A673 (cell line): ENCODE measurements around the gene APOO. TPM values are rescaled to one million over a fixed set of nuclear protein-coding genes. Genes with fewer than 3 reads are reported as not detected.

ENCODE experiments used
- BruUV-seq: library from RNA; stranded (reverse); fragments of 400-500 nt; replicated peaks from 2 replicates; lab custom pipeline; 2021; lab: Mats Ljungman, UMichigan
- CTCF ChIA-PET: fragments of 300-600 bp; sonication (Branson Sonifier 250); formaldehyde crosslinking; loops from one replicate; lab custom pipeline; 2022; ENCODE audit warnings: antibody characterized with exemption; lab: Charles Lee
- POLR2A ChIA-PET: fragments of 300-600 bp; sonication (Branson Sonifier 250); formaldehyde crosslinking; loops from one replicate; lab custom pipeline; 2022; ENCODE audit warnings: antibody characterized with exemption; ENCODE audit not compliant: low non-redundant PET; lab: Charles Lee
- DNase-seq: peaks from one replicate; pipeline ENCODE4 v3.0.0-alpha.2; 2015; ENCODE audit warnings: low spot score
- H3K27ac ChIP-seq: fragments of 200-600 bp; sonication (generic); 2 replicates; pipeline ENCODE4 v1.5.1; 2016; ENCODE audit warnings: mixed run types, low read depth, mild to moderate bottlenecking, mixed read lengths, antibody characterized with exemption, low read length; ENCODE audit not compliant: poor library complexity, severe bottlenecking
- H3K27me3 ChIP-seq: fragments of 200-600 bp; sonication (generic); replicated peaks from 2 replicates; pipeline ENCODE4 v1.6.1; 2017; ENCODE audit warnings: mixed run types, low read depth, mild to moderate bottlenecking, mixed read lengths, antibody characterized with exemption, low read length; ENCODE audit not compliant: insufficient read depth, poor library complexity
- H3K36me3 ChIP-seq: fragments of 200-600 bp; sonication (generic); 2 replicates; pipeline ENCODE4 v1.6.1; 2016; ENCODE audit warnings: mixed run types, mild to moderate bottlenecking, mixed read lengths, antibody characterized with exemption, low read length; ENCODE audit not compliant: insufficient read depth, poor library complexity, severe bottlenecking
- H3K4me1 ChIP-seq: fragments of 200-600 bp; sonication (generic); 2 replicates; pipeline ENCODE4 v1.6.1; 2017; ENCODE audit warnings: mixed run types, mild to moderate bottlenecking, mixed read lengths, antibody characterized with exemption, low read length; ENCODE audit not compliant: insufficient read depth, poor library complexity, severe bottlenecking
- H3K4me3 ChIP-seq: fragments of 200-600 bp; sonication (generic); 2 replicates; pipeline ENCODE4 v1.5.1; 2016; ENCODE audit warnings: low read depth, mixed run types, mild to moderate bottlenecking, mixed read lengths, low read length; ENCODE audit not compliant: poor library complexity, severe bottlenecking
- H3K9me3 ChIP-seq: fragments of 200-600 bp; sonication (generic); 2 replicates; pipeline ENCODE4 v1.6.1; 2016; ENCODE audit warnings: mixed run types, low read depth, mild to moderate bottlenecking, mixed read lengths, antibody characterized with exemption, low read length; ENCODE audit not compliant: poor library complexity, severe bottlenecking
- CTCF ChIP-seq: fragments of 300-800, 200-600 bp; sonication (generic); conservative IDR thresholded peaks from 2 replicates; pipeline ENCODE4 v1.5.1; 2017; ENCODE audit warnings: low read depth, mild to moderate bottlenecking, antibody characterized with exemption, low read length, moderate library complexity, mixed read lengths
- EZH2 ChIP-seq: fragments of 200-600 bp; sonication (generic); IDR thresholded peaks from 2 replicates; pipeline ENCODE4 v1.6.1; 2017; ENCODE audit warnings: borderline replicate concordance, low read depth, mild to moderate bottlenecking, mixed read lengths, antibody characterized with exemption, low read length; ENCODE audit not compliant: poor library complexity, severe bottlenecking
- intact Hi-C: fragments of 100-400 bp; cut with micrococcal nuclease; formaldehyde crosslinking; loops from one replicate; pipeline ENCODE4 v1.10.0; 2022; ENCODE audit not compliant: unreplicated experiment
- total RNA-seq: library from RNA; stranded (reverse); gene quantifications from 2 replicates; pipeline ENCODE4 v1.2.3, GENCODE V29; 2021

The APOO gene
- total RNA-seq, 1 experiment from 2014 or later: 79.0 TPM

DNA sequence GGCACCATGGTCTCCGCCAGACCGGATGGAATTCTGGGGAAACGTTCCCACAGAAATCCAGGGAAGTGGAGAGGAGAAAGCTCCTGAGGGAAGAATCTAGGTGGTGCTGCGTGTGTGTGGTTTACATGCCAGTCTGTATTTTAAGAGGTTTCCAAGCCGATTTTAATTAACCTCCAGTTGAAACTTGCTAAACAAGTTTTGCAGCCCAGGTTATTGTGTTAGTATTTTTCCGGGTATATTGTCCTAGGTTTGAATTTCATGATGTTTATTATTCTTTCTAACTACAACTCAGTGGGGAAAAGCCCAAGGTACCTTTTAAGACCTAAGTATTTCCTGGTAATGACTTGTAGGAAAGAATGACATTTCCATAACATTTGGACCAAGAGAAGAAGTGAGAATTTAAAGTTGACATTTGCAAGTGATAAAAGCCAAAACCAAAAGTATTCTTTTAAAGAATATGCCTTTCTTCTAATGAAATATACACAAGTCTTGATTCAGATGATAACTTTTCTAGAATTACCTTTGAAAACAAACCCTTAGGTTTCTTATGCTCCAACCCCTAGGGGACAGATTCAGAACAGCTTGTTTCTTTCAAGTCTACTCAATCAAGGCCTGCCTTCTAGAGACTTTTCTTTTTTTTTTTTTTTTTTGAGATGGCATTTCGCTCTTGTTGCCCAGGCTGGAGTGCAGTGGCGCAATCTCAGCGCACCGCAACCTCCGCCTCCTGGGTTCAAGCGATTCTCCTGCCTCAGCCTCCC is 110.2 kb downstream of the APOO start:
- ChIA-PET POLR2A (no interaction called here), CTCF (interaction anchor here (0.7 kb wide), 1 partner anchor 9 kb away, joined by 7 read pairs; no protein-coding TSS in a partner anchor)
- H3K27ac ChIP-seq: no peak overlapping the region
- TF ChIP-seq CTCF (no peak), EZH2 (no peak)
- intact Hi-C loops: no loop called here
- no peak overlapping the region for H3K4me3 ChIP-seq
- no peak for DNase-seq
- no peaks in the 10 kb centered on the region for H3K36me3 ChIP-seq
- H3K27me3 ChIP-seq: no peaks in the 10 kb centered on the region
- BruUV-seq: no TSS peak
- peaks cover 11% of the 10 kb centered on the region for H3K4me1 ChIP-seq
- no peaks in the 10 kb centered on the region for H3K9me3 ChIP-seq

- BruUV-seq: no TSS peak
- TF ChIP-seq CTCF: no peak
- TF ChIP-seq EZH2: no peak
- intact Hi-C loops: no loop called here
- H3K9me3 ChIP-seq: no peaks in the 10 kb centered on the region
- H3K4me3 ChIP-seq: no peak overlapping the region
- no peaks in the 10 kb centered on the region for H3K36me3 ChIP-seq
- ChIA-PET CTCF (no interaction called here), POLR2A (no interaction called here)
- no peaks in the 10 kb centered on the region for H3K27me3 ChIP-seq
- no peak overlapping the region for H3K27ac ChIP-seq
- DNase-seq: no peak
- peaks cover 11% of the 10 kb centered on the region for H3K4me1 ChIP-seq
Observed at GRCh38 chrX:23795221-23795620, 112.5 kb downstream of the APOO start.

- H3K4me1 ChIP-seq: peaks cover 5% of the 10 kb centered on the region
- no peaks in the 10 kb centered on the region for H3K9me3 ChIP-seq
- POLR2A ChIA-PET: interaction anchor here (0.6 kb wide), 1 partner anchor 47 kb away, joined by 3 read pairs; no protein-coding TSS in a partner anchor
- H3K27me3 ChIP-seq: no peaks in the 10 kb centered on the region
- BruUV-seq: no TSS peak
- no peak overlapping the region for H3K4me3 ChIP-seq
- no peak overlapping the region for H3K27ac ChIP-seq
- peak; percentile 83 for DNase-seq
- no peak for TF ChIP-seq CTCF
- TF ChIP-seq EZH2: no peak
- CTCF ChIA-PET: no interaction called here
- intact Hi-C loops: no loop called here
- no peaks in the 10 kb centered on the region for H3K36me3 ChIP-seq
Observed at GRCh38 chrX:23792861-23793553, 114.7 kb downstream of the APOO start.
